GM19372 (cell line): ENCODE data around the gene PIGV.

ENCODE experiments used
- ATAC-seq: cut with Tn5 transposase; IDR thresholded peaks from one replicate; pipeline ENCODE4 v1.9.1; 2021; ENCODE audit warnings: mild to moderate bottlenecking, low read depth, moderate library complexity; ENCODE audit not compliant: unreplicated experiment

The PIGV gene

DNA sequence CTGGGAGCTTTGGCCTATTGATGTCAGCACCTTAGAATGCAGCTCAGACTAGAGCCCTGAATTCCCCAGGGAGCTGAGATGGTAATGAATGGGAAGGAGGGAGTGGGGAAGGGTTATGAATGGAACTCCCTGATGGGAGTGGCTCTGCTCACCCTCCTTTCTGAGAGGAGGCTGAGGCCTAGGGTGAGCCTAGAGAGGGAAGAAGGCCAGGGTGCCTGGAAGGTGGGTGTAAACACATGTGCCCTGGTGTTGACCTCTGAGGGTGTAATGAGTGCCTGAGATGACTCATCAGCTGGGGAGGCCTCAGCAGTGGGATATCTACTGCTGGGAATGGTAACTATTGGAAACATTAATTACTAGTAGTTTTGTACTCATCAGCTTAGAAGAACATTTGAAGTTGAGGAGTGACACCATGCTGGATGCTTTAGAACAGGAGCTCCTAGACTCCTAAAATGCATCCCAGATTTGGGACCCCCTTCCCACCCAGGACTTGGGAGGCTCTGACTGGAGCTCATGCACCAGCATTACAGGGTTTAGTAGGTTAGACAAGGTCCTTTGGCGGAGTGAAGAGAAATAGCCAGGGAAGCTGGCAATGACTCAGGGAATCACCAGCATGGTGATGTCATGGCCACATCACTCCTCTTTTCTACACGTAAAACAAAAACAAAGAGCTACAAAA, 16.0 kb upstream of the PIGV start:
- no peak for ATAC-seq

DNA sequence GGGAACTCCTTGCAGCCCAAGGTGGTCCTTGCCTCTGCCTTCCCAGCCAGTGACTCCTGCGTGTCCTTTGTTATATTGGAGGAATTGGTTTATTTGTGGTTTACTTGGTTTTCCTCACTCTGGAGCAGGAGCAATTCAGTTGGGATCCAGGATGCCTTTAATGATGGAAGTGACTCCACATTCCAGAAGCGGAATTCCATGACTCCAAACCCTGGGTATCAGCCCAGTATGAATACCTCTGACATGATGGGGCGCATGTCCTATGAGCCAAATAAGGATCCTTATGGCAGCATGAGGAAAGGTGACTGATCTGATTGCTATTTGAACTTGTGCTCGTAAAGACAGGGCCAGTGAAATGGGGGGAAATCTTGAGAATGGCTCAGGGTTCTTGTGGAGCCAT, 15.1 kb upstream of the PIGV start:
- no peak for ATAC-seq

- ATAC-seq, result no peak
Observed at GRCh38 chr1:26774462-26774861, 13.3 kb upstream of the PIGV start.

DNA sequence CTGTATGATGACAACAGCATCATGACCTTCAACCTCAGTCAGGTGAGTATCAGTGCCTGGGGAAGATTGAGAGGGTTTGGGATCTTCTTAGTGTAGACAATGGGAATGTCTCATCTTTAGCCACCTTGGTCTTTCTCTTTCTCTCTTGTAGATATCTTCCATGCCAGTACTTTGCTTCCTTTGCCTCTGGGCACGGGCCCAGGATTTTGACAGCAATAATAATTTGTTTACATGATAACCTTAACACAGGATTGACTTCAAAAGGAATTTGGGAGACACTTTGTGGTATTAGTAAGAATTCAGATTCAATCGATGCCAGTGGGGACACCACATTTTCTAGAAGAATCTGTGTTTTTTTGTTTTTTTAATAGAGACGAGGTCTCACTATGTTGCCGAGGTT, 12.1 kb upstream of the PIGV start:
- no peak for ATAC-seq

DNA sequence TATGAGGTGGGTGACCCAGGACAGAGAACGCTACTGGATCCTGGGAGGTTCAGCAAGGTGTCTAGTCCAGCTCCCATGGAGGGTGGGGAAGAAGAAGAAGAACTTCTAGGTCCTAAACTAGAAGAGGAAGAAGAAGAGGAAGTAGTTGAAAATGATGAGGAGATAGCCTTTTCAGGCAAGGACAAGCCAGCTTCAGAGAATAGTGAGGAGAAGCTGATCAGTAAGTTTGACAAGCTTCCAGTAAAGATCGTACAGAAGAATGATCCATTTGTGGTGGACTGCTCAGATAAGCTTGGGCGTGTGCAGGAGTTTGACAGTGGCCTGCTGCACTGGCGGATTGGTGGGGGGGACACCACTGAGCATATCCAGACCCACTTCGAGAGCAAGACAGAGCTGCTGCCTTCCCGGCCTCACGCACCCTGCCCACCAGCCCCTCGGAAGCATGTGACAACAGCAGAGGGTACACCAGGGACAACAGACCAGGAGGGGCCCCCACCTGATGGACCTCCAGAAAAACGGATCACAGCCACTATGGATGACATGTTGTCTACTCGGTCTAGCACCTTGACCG, 8.6 kb upstream of the PIGV start:
- no peak for ATAC-seq

DNA sequence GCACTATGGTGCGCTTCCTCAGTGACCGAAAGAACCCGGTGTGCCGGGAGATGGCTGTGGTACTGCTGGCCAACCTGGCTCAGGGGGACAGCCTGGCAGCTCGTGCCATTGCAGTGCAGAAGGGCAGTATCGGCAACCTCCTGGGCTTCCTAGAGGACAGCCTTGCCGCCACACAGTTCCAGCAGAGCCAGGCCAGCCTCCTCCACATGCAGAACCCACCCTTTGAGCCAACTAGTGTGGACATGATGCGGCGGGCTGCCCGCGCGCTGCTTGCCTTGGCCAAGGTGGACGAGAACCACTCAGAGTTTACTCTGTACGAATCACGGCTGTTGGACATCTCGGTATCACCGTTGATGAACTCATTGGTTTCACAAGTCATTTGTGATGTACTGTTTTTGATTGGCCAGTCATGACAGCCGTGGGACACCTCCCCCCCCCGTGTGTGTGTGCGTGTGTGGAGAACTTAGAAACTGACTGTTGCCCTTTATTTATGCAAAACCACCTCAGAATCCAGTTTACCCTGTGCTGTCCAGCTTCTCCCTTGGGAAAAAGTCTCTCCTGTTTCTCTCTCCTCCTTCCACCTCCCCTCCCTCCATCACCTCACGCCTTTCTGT, 7.3 kb upstream of the PIGV start:
- ATAC-seq, result no peak

DNA sequence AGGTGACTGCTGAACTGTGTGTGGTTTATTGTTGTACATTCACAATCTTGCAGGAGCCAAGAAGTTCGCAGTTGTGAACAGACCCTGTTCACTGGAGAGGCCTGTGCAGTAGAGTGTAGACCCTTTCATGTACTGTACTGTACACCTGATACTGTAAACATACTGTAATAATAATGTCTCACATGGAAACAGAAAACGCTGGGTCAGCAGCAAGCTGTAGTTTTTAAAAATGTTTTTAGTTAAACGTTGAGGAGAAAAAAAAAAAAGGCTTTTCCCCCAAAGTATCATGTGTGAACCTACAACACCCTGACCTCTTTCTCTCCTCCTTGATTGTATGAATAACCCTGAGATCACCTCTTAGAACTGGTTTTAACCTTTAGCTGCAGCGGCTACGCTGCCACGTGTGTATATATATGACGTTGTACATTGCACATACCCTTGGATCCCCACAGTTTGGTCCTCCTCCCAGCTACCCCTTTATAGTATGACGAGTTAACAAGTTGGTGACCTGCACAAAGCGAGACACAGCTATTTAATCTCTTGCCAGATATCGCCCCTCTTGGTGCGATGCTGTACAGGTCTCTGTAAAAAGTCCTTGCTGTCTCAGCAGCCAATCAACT, 6.4 kb upstream of the PIGV start:
- no peak for ATAC-seq

- no peak for ATAC-seq
Observed at GRCh38 chr1:26782521-26783212, 5.1 kb upstream of the PIGV start.

GRCh38 chr1:26783646-26784022, 4.1 kb upstream of the PIGV start:
- ATAC-seq, result no peak

DNA sequence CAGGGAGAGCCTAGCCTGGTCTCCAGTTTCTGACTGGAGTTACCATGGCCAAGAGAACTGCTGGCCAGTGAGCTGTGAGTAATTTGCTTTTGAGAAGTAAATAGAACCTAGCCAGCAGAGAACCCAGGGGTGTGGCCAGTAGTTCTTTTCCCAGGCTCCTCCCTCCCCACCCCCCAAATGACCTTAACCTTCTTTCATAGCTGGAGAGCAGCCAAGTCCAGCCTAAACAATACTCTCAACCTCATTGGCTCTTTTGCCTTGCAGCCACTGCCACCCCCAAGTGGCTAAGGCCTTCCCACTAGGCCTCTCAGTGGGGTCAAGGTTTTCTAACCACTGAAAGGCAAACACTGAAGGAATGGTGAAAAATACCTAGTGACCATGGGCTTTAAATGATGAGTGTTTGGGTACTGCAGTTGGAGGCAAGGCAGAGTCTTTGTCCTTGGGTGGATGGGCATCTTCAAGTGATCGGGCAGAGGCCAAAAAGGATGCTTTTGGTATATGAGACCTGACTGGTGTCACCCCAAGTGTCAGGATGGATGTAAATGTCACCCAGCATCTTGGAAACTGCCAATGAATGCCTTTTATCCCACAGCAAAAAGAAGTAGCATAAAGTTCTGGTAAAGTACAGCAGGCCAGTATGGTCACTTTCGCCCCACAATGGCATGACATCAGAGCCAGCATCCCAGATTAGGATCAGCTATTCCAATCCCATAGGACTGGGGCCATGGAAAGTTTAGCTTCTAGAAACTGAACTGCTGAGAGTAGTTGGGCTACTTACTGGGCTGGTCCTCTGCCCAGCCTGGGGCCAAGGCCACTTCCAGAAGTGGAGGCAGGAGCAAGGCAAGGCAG, 3.5 kb upstream of the PIGV start:
- no peak for ATAC-seq

DNA sequence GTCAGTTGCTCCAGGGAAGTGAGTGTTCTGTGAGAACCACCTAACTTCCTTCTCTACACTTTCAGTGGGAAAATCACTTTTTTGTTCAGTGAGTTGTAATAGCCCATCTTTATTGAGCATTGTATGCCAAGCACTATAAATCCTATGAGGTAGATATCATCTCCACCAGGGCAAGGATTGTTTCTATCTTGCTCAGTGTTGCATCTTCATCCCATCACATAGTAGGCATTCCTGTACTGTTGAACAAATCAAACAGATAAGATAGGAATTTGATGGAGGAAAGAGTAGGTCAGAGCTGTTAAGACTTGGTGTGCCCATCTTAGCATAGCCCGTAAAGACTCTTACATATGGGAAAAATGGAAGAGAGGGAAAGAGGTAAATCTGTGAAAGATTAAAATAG, 2.9 kb upstream of the PIGV start:
- no peak for ATAC-seq

- no peak for ATAC-seq
Observed at GRCh38 chr1:26785611-26786436, 1.9 kb upstream of the PIGV start.

- ATAC-seq, result peak; percentile 23
Observed at GRCh38 chr1:26786437-26787380, 1.0 kb upstream of the PIGV start.

DNA sequence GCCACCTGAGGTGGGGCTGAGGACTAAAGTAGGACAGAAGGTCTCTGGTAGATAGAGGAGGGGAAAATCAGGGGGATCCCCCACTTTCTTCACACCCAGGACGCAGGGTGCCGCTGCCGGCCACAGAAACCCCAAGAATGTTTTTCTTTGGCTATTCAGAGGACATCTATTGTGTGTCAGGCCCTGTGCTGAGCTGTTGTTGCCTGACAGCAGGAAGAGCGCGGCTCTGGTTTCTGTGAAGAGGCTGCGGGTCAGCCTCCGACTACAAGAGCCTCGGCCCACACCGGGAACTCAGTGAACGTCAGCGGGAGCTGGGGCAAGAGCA, 407 bp upstream of the PIGV start:
- peak; percentile 37 for ATAC-seq

GRCh38 chr1:26788515-26788785, 700 bp downstream of the PIGV start:
- ATAC-seq, result no peak

GRCh38 chr1:26788836-26789611, 1.3 kb downstream of the PIGV start:
- no peak for ATAC-seq

DNA sequence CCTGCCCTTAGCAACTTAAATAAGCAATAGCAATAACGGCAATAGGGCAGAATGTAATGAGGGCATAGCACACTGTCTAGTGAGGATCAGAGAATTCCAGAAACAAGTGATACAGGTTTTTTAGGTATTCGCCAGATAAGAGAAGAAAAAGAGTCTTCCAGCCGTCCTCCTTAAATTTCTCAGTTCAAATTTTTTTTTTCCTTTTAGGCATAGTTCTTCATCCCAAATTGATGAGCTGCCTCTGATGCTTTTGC, 1.8 kb downstream of the PIGV start:
- no peak for ATAC-seq

DNA sequence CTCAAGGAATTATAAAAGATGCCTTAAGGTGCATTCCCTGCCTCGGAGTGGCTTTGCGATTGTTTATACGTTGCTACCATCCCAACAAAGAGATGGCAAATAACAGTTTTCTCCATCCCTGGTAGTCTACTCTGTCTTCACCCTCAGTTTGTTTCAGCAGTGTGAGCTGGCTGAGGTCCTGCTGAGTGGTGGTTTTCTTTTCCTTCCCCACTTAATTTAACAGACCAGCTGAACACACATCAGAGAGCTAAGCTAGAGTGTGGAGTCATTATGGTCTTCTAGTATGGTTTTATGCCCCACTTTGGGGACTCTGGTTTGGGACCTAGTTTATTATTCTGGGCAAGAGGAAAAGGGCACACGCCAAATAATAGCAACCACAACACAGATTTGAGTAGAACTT, 2.2 kb downstream of the PIGV start:
- ATAC-seq, result no peak
